HS-5 (cell line): ENCODE results near the gene CRADD.
A peak's percentile ranks its signal among the peaks of the same experiment; 100 is the strongest.
"Not testable (repeated sequence)": the region's sequence is repeated elsewhere in the genome, so short reads cannot be mapped to it uniquely, and the experiment has no call there.

ENCODE experiments used
- DNase-seq: peaks from one replicate; pipeline ENCODE4 v3.0.0-alpha.2; 2012; ENCODE audit warnings: low read depth

Gene CRADD

DNA sequence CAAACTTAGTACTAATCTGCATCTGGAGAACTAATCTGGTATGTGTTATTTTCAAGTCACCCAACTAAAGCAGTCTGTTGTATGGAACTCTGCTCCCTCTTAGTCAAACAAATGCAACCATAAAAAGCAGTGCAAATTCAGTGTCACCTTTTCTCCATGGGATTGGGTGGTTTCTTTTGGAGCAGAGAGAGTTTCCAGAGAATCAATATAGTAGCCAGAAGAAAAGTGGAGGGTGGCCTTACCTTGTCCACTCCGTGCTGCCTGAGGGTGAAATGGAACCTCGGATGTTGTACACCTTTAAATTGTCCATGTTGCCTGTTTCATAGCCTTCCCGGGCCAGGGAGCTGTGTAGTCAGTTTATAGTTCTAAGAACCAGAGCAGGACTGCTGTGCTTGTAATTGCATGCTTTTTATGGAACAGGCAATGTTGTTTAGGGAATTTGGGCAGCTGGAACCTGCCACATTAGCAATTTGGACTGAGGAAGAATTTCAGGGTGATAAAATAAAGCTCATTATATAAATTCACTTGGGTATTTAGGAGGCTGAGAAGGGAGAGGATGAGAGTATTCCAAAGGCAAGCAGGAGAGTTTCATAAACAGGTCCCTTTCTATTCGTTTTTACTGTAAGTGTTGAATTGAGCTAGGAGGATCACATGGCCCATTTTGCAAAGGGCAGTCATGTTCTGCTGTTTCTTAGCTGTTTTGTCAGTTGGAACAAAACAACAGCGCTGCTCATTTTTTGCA is 60.5 kb downstream of the CRADD start:
- DNase-seq: no peak

DNA sequence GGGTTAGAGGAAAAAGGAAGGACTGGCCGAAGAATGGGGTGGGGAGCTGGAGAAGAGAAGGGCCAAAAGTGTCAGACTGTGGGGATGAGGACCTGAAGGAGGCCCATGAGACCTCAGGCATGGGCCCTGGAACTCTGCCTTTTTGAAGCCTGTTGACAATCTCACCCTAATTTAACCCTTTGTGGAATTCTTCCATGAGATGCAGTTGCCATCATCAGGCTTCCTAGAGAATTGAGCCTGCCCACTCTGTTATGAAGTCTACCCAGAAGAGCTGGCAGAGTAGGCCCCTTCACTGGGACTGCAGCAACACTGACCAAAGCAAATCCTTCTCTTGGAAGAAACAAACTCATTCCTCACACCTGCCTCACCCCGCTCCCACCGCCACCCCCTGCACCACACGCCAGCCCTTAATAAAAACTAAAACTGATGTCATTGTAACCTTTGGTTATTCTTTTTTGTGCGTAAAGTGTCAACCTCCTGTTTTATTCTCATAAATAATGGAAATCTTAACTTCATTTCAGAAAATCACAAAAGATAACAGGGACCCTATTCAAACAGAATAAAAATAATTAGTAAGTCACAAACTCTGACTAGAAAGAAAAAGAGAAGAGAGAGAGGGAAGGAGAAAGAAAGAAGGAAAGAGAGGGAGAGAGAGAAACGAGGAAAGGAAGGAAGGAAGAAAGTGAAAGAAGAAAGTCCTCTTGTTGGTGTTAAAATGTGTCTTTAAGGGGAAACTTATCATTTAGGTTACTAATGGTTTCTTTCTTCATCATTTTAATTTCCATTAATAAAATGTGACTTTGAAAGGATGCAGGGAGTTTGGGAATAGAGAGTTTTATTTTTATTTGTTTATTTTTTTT is 61.3 kb downstream of the CRADD start:
- no peak for DNase-seq

DNA sequence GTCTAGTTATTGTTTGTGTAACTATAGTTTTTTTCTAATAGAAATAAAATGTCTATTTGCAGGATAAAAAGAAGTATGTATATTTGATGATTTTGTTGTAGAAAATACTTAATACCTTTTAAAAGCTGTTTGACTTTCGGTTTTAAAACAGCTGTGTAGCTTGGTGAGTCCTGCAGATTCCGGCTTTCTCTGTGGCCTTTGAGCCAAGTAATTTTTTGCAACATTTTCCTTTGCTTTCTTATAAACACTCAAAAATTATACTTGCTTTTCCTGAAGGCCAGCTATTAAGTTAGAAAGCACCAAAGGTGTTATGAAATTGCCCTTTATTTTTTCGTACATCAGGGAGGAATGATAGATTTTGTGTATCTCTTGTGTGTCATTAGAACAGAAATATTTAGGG is 63.6 kb downstream of the CRADD start:
- DNase-seq: peak; percentile 6

DNA sequence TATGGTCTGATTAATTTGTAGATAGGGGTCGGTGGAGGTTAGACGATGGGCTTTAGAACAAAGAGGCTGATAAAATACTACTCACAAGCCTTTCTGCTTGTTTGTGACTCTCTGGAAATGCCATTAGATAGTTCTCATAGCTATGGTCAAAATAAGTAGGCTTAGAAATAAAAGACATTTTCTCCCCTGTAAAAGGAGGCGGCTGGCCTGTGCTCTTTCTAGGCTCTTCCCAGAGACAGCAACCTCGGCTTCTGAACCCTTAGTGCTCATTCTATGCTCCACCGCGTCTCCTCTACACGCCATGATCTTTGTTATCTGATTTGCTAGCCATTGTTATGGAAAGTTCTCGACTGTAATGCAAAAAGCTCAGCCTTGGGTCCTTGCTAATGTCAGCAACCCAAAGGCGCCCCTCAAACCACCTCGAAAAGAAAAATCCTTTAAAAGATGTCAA is 64.5 kb downstream of the CRADD start:
- no peak for DNase-seq

DNA sequence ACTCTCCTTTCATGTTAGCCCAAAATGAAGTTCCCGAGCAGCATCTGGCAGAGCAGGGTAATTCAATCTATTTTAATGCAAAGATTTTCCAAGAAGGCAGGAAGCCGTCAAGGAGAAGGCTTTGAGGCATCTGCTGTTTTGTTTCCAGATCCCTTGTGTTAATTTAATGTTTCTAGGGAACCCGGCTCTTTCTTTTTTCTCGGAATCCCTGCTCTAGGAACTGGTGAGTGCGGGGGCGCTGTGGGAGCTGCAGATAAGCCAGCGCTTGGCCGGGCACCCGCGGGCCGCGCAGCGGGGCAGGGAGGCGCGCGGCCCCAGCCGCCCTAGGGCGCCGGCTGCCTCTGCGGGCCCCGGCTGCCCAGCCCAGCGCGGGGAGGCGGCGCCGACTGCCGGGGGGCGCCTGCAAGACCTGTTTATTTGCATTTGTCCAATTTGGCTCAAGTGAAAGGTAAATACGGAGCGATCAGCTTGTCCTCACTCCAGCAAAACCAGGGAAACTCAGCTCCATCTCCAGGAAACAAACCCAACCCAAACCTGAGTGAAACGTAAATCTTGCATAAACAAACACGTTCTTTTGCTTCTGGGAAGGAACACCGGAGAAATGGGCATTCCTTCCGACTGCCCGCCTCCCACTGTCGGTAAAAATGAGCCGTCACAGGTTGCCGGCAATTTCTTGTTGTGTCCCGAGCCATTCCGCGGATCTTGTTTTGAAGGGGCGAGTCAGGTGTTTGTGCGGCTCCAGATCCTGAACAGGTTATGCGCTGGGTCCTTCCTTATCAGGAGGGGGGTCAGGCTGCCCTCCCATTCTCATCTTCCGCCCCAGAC is 65.1 kb downstream of the CRADD start:
- peak; percentile 41 for DNase-seq

DNA sequence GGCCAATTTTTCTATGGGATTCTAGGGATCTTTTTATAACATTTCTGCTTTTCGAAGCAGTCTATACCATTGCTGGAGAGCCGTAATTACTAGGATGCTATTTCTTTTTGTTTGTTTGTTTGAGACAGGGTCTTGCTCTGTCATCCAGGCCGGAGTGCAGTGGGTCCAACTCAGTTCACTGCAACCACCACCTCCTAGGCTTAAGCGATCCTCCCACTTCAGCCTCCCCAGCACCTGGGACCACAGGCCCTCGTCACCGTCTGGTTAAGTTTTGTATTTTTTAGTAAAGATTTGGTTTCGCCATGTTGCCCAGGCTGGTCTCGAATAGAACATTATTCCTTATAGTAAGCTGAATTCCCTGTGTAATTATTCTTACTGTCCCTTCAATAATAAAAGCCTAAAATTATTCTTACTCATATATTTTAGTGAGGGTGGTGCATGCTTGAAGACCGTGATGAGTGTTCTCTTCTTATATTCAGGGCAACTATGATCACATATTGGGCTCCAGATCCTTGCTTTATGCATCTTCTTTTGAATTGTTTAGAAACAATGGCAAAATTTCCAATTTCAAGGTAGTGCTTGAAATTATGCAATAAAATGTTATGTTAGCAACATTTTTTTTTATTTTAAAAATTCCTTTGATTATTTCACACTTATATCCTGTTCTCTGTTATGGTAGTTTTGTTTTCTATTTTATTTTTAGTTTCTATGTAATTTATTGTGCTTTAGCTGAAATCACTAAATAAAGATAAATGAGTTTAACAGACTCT is 66.2 kb downstream of the CRADD start:
- no peak for DNase-seq

DNA sequence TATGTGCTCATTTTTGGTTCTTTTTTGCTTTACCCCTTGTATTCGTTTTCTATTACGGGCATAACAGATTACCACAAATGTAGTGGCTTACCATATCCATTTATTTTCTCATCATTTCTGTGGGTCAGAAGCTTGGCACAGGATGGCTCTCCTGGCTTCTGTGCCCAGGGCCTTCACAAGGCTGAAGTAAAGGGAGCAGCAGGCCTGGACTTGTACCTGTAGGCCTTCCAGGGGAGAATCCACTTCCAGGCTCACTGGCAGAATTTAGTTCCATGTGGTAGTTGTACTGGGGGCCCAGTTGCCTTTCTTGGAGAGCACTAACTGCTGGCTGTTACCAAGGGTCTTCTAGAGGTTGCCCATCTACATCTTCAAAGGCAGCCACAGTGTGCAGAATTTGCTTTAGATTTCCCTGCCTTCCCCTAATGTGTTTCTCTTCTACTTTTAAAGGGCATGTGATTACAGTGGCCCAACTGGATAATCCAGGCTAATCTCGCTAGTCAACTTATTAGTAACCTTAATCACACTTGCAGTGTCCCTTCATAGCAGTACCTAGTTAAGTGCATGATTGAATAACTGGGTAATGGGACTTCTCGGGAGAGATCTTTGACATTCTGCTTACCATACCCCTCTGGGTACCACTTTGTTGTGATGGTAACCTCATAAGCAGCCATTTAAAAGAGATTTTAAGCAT is 67.0 kb downstream of the CRADD start:
- DNase-seq: no peak

DNA sequence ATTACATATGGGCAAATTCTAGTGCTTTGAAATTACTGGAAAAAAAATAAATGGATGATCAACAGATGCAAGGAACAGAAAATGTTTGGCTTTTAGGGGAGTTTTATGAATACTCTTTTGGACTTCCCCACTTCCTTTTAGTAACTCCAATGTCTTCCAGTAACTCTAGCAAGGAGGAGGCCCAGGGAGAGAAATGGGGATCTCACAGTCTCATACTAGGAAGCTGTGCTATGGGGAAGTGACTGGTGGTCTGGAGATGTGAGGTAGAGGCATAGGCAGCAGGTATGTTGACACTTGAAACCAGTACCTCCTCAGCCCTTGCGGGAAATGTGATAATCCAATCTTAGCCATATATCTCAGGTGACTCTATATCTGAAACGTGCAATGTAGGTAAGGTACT is 68.1 kb downstream of the CRADD start:
- no peak for DNase-seq

DNA sequence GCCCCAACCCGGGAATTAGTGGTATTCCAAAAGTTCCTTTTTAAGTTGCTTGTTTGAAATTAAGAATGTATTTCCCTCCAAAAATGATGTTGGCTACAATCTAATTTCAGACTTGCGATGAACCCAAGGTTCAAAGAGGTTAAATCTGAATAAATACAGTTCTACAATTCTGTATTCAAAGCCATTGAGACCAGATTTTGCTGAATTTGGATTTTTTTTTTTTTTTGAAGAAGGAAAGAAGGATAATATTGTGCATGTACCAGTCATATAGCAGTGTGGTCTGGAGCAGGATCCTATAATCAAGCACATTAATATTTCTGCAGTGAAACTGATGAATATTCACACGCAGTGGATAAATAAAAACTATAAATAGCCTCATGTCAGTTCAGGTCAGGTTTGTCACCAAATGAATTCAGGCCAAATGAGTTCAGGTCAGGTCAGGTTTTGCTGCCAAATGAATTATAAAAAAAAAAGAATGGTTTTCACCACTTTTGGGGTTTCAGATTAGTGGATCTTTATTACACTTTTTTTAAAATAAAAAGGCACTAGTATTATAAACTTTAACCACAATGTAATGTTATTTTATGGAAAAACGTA is 69.5 kb downstream of the CRADD start:
- DNase-seq: no peak

DNA sequence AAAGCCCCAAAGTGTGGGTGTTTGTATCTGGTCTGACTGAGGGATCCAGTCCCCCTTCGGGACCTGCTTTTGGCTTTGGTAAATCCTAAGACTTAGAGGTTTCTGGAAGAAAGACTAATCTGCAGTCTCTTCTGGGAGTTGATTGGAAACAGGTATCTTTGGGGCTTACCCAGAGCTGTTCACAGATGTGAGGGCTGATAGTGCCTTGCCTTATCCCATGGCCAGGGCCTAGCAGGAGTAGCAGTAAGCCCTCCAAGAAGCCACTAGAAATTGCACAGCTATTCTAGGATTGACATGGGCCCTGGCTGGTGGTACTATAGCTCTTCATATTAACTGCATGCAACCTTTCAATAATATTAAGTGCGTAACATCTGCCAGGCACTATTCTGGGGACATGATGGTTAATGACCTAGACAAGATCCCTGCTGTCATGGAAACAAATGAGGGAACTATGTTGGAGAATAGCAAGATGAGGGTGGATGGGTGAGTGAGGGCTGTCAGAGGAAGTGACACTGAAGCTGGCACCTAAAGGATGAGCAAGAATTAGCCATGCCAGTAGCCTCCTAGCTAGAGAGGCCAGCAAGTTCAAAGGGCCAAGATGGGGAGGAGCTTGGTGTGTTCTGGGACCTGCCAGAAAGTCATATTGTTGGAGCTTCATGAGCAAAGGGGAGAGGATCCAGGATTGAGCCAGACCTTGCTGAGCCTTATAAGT is 71.7 kb downstream of the CRADD start:
- no peak for DNase-seq

DNA sequence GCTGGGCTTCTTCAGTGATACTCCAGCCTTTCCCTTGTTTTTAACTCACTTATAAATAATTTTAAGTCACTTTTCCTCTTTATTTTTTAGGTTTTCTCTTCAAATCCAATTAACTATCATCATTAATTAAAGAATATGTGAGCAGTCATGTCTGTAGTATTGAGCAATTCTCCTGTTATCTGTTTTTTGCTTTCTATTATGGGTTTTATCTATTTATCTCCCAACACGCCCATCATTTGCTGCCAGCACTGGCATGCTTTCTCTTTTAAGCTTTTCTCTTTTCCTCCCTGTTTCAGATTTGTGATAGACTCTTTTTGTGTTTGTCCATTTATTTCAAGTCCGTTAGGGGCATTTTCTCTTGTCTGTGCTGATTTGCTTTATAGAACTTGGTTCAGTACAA is 72.3 kb downstream of the CRADD start:
- no peak for DNase-seq

DNA sequence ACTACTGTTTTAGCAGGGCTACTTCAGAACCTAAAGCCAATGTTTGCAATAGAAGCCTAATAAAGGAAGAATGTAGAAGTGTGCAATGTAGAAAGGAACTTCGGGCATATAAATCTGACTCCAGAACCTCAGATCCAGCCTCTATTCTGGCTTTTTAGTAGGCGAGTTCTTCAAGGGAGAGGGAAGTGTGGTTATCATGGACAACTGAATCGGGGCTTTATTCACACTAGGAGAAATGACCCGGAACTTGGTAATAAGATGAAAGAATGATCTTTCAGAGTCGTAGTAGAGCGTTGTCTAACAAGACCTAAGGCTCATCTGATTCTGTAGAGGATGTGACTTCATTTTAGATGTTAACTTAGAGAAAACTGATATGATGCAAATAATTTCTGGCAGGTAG is 72.9 kb downstream of the CRADD start:
- no peak for DNase-seq

DNA sequence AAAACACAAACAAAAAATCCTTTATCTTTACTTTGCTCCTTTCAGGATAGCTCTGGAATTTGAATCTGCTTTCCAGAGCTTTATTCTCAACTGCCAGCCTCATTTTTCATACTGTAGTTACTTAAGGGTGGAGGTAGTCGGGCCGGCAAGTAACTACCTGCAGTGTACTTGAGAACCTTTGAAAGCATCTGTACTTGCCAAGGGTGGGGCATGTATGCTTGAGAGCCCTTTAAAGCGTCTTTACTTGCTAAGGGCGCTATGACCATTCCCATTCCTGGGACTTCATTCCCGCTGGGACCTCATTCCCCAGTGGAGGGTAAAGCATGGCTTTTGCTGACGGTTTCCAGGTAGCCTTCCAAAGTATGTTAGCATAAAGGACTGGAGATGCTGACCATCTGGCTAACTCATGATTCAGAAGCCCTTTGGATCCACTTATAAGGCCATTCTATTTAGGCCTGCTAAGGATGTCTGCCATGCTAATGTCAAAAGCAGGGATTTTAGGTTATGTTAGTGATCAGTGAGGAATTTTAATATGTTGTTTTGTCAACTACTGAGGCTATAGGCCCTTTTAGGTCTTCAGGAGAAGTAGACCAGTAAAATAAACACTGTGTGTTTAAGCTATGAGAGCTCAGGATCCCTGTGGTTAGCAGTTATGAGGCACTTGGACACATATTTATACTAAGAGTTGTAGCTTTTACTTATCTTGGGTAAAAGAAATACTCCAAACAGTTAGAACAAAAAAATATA is 74.9 kb downstream of the CRADD start:
- no peak for DNase-seq

DNA sequence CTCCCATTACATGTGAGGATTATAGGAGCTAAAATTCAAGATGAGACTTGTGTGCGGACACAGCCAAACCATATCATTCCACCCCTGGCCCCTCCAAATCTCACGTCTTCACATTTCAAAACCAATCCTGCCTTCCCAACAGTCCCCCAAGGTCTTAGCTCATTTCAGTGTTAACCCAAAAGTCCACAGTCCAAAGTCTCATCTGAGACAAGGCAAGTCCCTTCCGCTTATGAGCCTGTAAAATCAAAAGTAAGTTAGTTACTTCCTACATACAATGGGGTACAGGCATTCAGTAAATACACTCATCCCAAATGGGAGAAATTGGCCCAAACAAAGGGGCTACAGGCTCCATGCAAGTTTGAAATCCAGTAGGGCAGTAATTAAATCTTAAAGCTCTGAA is 76.1 kb downstream of the CRADD start:
- no peak for DNase-seq

DNA sequence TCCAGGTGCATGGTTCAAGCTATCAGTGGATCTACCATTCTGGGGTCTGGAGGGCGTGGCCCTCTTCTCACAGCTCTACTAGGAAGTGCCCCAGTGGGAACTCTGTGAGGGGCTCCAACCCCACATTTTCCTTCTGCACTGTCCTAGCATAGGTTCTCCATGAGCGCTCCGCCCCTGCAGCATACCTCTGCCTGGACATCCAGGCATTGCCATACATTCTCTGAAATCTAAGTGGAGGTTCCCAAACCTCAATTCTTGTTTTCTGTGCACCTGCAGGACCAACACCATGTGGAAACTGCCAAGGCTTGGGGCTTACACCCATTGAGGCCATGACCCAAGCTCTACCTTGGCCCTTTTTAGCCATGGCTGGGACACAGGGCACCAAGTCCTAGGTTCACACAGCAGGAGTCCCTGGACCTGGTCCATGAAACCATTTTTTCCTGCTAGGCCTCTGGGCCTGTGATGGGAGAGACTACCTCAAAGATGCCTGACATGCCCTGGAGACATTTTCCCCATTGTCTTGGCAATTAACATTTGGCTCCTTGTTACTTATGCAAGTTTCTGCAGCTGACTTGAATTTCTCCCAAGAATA is 76.8 kb downstream of the CRADD start:
- DNase-seq: no peak

DNA sequence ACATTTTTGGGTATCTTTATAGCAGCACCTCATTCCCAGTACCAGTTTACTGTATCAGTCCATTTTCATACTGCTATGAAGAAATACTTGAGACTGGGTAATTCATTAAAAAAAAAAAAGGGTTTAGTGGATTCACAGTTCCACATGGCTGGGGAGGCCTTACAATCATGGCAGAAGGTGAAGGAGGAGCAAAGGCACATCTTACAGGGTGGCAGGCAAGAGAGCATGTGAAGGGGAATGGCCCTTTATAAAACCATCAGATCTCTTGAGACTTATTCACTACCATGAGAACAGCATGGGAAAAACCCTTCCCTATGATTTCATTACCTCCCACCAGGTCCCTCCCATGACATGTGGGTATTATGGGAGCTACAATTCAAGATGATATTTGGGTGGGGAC is 77.7 kb downstream of the CRADD start:
- DNase-seq: not testable (repeated sequence)

DNA sequence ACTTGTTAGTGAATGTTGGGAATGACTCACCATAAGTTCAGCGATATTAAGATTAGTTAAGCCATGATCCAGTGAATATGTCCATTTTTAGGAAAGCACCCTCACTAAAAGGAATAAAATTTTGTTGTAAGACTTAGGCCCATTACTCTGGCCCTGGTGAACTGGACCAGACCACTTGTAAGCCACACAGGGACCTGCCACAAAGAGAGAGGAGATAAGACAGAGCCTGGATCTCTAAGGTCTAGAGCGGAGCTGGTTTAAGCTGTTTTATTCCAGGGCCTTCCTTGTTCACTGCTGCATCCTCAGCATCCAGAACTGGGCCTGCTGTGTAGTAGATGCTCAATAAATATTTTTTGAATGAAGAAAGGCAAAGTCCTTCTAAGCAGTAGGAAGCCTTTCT is 79.1 kb downstream of the CRADD start:
- no peak for DNase-seq

DNA sequence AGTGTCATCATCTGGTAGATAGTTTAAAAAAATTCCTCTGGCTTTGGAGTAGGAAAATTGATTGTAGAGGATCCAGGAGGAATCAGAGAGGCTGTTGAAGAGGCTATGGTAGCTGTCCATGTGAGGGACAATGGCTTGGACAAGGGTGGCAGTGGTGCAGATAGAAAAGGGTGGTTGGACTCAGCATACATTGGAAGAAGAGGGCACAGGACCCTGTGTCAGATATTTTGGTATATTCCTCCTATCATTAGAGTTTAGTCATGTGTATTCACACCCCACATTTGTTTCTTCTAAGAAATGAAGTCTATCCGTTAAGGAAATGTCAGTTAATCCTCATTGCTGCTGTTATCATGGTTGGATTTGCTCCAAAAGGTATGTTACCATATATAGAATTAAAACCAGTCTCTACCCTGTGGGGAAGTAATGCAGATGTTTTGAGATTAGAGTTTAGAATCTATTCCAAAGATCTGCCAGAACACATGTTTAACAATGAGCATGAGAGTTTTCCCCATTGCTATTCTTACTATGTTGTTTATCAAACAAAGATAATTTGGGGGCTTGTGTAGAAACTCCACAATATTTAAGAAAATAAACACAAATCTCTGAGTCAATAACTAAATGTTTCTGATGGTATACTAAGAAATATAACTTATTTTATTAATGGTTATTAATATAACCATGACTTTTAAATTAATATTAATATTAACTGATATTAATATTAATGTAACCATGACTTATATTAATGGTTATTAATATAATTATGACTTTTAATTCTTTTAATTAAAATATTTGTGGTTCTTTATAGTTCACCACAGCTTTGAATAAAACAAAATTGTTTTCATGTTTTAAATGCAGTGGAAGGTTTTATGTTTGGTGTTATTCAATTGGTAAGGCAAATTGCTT is 80.9 kb downstream of the CRADD start:
- no peak for DNase-seq
